Left ventricle myocardium superior (tissue), 1 donor: Measurements from ENCODE around the gene FAXDC2. TPM values are rescaled to one million over a fixed set of nuclear protein-coding genes. Genes with fewer than 3 reads are reported as not detected.

Experiments used
- ATAC-seq: fragments of 200-7000 bp; cut with Tn5 transposase; one replicate; pipeline ENCODE4 v1.9.1; 2020; ENCODE audit warnings: mild to moderate bottlenecking, moderate library complexity
- DNase-seq: peaks from one replicate; pipeline ENCODE4 v3.0.0-alpha.2; 2020
- intact Hi-C: fragments of 100-400 bp; cut with micrococcal nuclease; formaldehyde crosslinking; loops from one replicate; pipeline ENCODE4 v1.11.0; 2022
- total RNA-seq: library from RNA; stranded (reverse); fragmentation: NEBNext Ultra II Directional; extraction: Animal tissue kit (Norgen Biotek cat#: 25700); gene quantifications from one replicate; pipeline ENCODE4 v1.2.1, GENCODE V29; 2021
- donor health status: DM: no; HTN: yes; CAD: no; lungs with severe emphysema.

The FAXDC2 gene
- total RNA-seq, 1 donor from 2014 or later: 26.1 TPM

- ATAC-seq (no peak), DNase-seq (no peak)
- intact Hi-C loops: no loop called here
These were observed 13.1 kb upstream of the FAXDC2 start for GRCh38 chr5:154863291-154864080.

DNA sequence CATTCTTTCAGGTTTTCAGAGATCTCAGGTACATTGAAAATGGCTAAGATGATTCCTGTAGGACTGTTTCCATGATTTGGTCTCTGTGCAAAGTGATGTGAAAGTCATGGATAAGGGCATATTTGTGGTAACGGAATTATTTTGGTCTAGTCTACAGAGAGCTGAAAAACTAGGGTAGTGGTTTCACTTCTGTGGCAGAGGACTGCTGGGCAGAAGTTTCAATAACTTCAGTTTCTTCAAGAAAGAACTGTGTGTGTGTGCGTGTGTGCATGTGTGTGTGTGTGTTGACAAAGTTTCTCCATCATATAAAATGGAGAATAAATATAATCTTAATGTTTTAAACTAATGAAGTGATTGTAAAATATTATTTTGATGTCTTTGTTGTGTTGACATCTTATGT is 12.4 kb upstream of the FAXDC2 start:
- DNase-seq (no peak), ATAC-seq (no peak)
- intact Hi-C loops: no loop called here

- DNase-seq: no peak
- ATAC-seq: no peak
- intact Hi-C loops: no loop called here
These were observed 11.5 kb upstream of the FAXDC2 start for GRCh38 chr5:154861946-154862345.

DNA sequence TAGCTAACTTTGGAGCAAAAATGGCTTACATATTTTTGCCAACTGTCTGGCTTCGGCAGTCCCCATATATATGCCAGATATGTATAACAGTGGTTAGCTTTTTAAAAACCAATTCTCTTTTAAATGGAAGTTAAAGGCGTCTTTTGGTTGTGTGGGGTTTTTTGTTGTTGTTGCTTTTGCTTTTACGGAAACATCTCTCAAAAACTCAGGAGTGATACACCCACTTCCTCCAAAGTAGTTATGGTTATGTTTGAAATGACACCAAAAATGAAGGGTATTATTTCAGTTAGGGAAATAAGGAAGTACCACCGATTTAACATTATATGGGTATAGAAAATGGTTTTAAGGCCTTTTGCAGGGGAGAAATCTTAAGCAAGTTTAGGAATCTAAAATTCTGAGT is 10.4 kb upstream of the FAXDC2 start:
- intact Hi-C loops: no loop called here
- ATAC-seq: no peak
- DNase-seq: no peak

DNA sequence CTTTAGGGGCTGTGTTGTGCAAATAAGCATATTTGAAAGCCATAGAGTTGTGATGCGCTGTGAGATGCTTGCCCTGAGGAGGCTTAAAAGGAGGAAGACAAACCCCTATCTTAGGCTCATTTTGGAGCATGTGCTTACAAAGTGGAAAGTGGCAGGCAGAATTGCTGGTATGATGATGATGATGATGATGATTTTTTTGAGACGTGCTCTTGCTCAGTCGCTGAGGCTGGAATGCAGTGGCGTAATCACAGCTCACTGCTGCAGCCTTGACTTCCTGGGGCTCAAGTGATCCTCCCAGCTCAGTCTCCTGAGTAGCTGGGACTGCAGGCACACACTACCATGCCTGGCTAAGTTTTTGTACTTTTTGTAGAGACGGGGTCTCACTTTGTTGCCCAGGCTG is 9.7 kb upstream of the FAXDC2 start:
- intact Hi-C loops: no loop called here
- ATAC-seq: no peak
- DNase-seq: no peak

- no peak for DNase-seq
- intact Hi-C loops: no loop called here
- ATAC-seq: no peak
These were observed 8.8 kb upstream of the FAXDC2 start for GRCh38 chr5:154858972-154859871.

GRCh38 chr5:154858297-154858971 is 8.0 kb upstream of the FAXDC2 start, which contains the start of gene CNOT8:
TSS of gene CNOT8 (plus strand) at chr5:154858627. CDS start at chr5:154863279, 4,652 bp downstream.
- intact Hi-C loops: no loop called here
- ATAC-seq: peak; percentile 91
- peak; percentile 99 for DNase-seq

GRCh38 chr5:154857530-154858296 is 7.3 kb upstream of the FAXDC2 start:
- DNase-seq: peak; percentile 96
- ATAC-seq: peak; percentile 83
- intact Hi-C loops: no loop called here

GRCh38 chr5:154851351-154851750 is 948 bp upstream of the FAXDC2 start:
- no peak for ATAC-seq

DNA sequence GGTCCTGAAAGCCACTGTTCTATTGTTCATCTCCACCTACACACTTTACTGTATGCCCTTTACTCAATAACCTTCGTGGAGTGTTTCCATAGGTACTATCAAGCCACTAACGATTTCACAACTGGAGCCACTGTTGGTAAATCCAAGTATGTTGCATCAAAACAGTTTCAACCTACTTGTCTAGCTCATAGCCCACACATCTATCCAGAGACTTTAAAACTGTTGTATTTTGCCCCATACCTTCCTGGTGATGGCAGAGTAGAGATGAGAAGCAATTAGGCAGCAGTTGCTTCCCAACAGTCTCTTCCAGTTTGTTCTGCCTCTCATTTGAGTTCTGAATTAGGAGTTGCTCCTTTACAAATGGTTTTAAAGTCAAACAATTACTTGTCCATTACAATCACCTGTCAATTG is 607 bp downstream of the FAXDC2 start:
- DNase-seq: no peak
- ATAC-seq: peak; percentile 56
- intact Hi-C loops: no loop called here

More at GRCh38 chr5:154851351-154851750, 948 bp upstream of the FAXDC2 start:
- intact Hi-C loops: no loop called here
- no peak for DNase-seq

GRCh38 chr5:154849264-154849785 is 1.1 kb downstream of the FAXDC2 start:
- DNase-seq (no peak), ATAC-seq (no peak)
- intact Hi-C loops: no loop called here

- no peak for ATAC-seq
- intact Hi-C loops: no loop called here
These were observed 5.6 kb downstream of the FAXDC2 start for GRCh38 chr5:154844809-154845208.

GRCh38 chr5:154842689-154843530 is 7.5 kb downstream of the FAXDC2 start:
- ATAC-seq (no peak), DNase-seq (no peak)
- intact Hi-C loops: no loop called here

More at GRCh38 chr5:154844809-154845208, 5.6 kb downstream of the FAXDC2 start:
- no peak for DNase-seq

DNA sequence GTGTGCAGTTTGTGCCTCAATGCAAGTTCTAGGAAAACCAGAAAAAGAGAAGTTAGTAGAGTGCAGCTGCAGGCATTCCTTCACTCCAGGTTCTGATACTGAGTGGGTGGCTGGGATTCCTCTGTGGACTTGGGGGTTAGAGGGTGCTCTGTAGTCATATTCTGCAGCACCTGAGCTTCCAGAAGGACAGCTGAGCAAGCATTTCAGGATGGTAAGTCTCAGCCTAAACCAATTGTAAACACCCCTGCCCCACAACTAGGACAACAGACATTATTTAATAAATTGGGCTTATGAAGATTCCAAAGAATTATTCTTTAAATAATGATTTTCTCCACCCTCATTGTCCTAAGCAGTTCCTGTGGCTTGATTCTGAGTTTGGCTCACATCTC is 9.1 kb downstream of the FAXDC2 start:
- ATAC-seq: peak; percentile 13
- no peak for DNase-seq
- intact Hi-C loops: no loop called here

DNA sequence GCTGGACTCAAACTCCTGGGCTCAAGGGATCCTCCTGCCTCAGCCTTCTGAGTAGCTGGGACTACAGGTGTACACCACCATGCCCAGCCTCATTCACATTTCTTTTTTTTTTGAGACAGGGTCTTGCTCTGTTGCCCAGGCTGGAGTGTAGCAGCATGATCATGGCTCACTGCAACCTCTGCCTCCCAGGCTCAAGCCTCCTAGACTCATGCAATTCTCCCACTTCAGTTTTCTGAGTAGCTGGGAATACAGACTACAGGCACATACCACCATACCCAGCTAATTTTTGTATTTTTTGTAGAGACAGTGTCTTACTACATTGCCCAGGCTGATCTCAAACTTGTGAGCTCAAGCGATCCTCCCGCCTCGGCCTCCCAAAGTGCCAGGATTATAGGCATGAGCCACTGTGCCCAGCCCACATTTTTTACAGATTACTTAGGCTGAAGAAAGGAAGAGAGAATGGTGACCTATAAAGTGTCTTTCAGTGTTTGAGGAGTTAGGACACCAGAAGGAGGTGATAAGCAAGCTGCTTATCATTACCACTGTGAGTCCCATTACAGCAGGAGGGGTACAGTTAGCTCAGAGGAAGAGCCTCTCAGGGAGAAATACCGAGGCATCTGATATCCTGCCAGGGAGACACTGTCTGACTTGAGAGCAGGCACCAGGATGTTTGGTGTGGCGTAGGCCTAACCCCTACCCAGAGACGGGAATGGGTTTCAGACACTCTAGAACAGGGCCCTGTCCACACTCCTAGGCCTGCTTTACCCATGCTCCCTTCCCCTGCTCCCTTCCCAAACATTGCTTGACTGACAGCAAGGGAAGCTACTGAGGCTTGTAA is 9.7 kb downstream of the FAXDC2 start:
- intact Hi-C loops: no loop called here
- DNase-seq (no peak), ATAC-seq (peak; percentile 37)

DNA sequence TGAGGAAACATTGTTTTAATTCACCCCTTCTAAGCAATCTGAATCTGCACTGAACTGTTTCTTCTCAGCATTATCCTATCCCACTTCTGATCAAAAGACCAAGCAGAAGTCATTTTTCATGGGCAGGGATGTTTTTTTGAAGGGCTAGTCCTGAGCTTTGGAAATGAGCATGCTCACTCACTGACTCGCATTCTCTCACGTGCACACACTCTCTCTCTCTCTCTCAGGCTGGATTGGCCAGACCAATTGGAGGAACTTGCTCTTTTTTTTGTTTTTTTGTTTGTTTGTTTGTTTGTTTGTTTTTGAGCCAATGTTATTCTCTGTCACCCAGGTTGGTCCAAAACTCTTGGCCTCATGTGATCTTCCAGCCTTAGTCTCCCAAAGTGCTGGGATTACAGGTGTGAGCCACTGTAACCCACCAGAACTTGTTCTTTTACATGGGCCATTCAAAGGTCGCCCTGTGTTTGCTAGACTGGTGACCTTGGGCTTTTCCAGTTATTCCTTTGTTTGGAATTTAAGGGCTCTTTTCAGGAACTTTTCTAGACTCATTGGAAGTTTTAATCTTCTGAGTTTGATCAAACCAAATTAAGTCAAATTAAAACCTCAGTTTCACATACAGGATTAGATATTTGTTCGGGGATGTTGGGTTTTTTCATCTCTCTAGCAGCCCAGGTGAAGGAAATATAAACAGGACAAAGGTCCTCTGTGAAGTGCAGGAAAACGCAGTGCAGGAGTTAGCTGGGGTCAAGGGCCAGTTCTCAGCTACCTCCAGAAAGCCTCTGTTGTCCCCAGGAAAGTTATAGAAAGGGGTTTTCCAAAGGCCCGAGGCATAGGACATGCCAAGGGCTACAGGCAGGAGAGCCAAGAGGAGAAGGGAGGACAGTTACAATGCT is 13.1 kb downstream of the FAXDC2 start:
- intact Hi-C loops: no loop called here
- ATAC-seq (no peak), DNase-seq (no peak)
